CD4-positive, alpha-beta T cell (primary cell): ENCODE results near the gene GBP1. TPM values are rescaled to one million over a fixed set of nuclear protein-coding genes. Genes with fewer than 3 reads are reported as not detected.

ENCODE experiments used
- ATAC-seq: fragments of 200-7000 bp; cut with Tn5 transposase; one replicate; pipeline ENCODE4 v1.10.0; 2022; ENCODE audit warnings: mild to moderate bottlenecking; ENCODE audit not compliant: poor library complexity
- CTCF ChIA-PET: fragments of 350-600 bp; sonication (Branson Sonifier 250); formaldehyde crosslinking; loops from one replicate; lab custom pipeline; 2021; ENCODE audit warnings: antibody characterized with exemption, inconsistent platforms; lab: Charles Lee
- POLR2A ChIA-PET: fragments of 350-600 bp; sonication (Branson Sonifier 250); formaldehyde crosslinking; loops from one replicate; lab custom pipeline; 2021; ENCODE audit warnings: antibody characterized with exemption, inconsistent platforms; lab: Charles Lee
- DNase-seq, 14 experiments: peaks; one replicate each; pipeline ENCODE4 v3.0.0-alpha.2; 2013 to 2020; ENCODE audit warnings: mixed read lengths in 2 of 14
- H3K27ac ChIP-seq, 2 donors: one replicate each; pipeline versions ENCODE4 v1.5.1 to v1.7.0; 2013; ENCODE audit warnings: low read length in 2 of 2, low read depth in 1 of 2, mild to moderate bottlenecking in 1 of 2
- H3K27me3 ChIP-seq, 2 experiments: 1 replicate in 1 of 2; 2 replicates in 1 of 2; pipeline versions ENCODE4 v1.6.1 to v1.7.0; 2013; ENCODE audit warnings: low read length in 2 of 2, control low read depth in 1 of 2, mild to moderate bottlenecking in 1 of 2, moderate library complexity in 1 of 2; ENCODE audit not compliant: insufficient read depth in 2 of 2, control insufficient read depth in 1 of 2
- H3K36me3 ChIP-seq: one replicate; pipeline ENCODE4 v1.6.1; 2013; ENCODE audit warnings: low read length, control low read depth; ENCODE audit not compliant: insufficient read depth
- H3K4me1 ChIP-seq: one replicate; pipeline ENCODE4 v1.6.1; 2013; ENCODE audit warnings: low read length, control low read depth; ENCODE audit not compliant: insufficient read depth
- H3K4me3 ChIP-seq: one replicate; pipeline ENCODE4 v1.5.1; 2013; ENCODE audit warnings: mild to moderate bottlenecking, low read length, moderate library complexity
- H3K9me3 ChIP-seq, 2 experiments: 1 replicate in 1 of 2; 2 replicates in 1 of 2; pipeline versions ENCODE4 v1.6.1 to v1.7.0; 2013; ENCODE audit warnings: low read length in 2 of 2, mild to moderate bottlenecking in 2 of 2, control low read depth in 1 of 2, moderate library complexity in 1 of 2; ENCODE audit not compliant: control insufficient read depth in 1 of 2, insufficient read depth in 1 of 2
- H3K27ac Mint-ChIP-seq: one replicate; pipeline ENCODE4 v1.8.0; 2020; ENCODE audit warnings: mixed read lengths
- H3K27me3 Mint-ChIP-seq: one replicate; pipeline ENCODE4 v1.8.0; 2021; ENCODE audit warnings: mixed read lengths
- H3K36me3 Mint-ChIP-seq: one replicate; pipeline ENCODE4 v1.8.0; 2021; ENCODE audit warnings: low read depth, mixed read lengths
- H3K4me1 Mint-ChIP-seq: one replicate; pipeline ENCODE4 v1.8.0; 2021; ENCODE audit warnings: low read depth, mixed read lengths
- H3K4me3 Mint-ChIP-seq: one replicate; pipeline ENCODE4 v1.8.0; 2020; ENCODE audit warnings: mild to moderate bottlenecking, mixed read lengths
- H3K9me3 Mint-ChIP-seq: one replicate; pipeline ENCODE4 v1.8.0; 2020; ENCODE audit warnings: mixed read lengths
- intact Hi-C, 2 experiments: fragments of 100-400 bp; cut with DNase I in 1 of 2; cut with micrococcal nuclease in 1 of 2; formaldehyde crosslinking; loops; one replicate each; pipeline versions ENCODE4 v1.15.1 to v1.9.0; 2023 to 2025; cut with DNase I, micrococcal nuclease
- total RNA-seq, 174 experiments: library from RNA in 2 of 174; stranded (reverse) in 2 of 174; gene quantifications; one replicate each; pipeline ENCODE4 v1.2.3 and lab custom pipeline; 2021 to 2026
- TF ChIP-seq, protein P1 (sequence below): fragments of 200-600 bp; IDR thresholded peaks from one replicate; pipeline ENCODE4 v1.8.0; 2022; ENCODE audit warnings: antibody characterized with exemption, mild to moderate bottlenecking

Gene GBP1
- total RNA-seq, 2 experiments from 2014 or later, result 15.5 to 16.5 TPM

DNA sequence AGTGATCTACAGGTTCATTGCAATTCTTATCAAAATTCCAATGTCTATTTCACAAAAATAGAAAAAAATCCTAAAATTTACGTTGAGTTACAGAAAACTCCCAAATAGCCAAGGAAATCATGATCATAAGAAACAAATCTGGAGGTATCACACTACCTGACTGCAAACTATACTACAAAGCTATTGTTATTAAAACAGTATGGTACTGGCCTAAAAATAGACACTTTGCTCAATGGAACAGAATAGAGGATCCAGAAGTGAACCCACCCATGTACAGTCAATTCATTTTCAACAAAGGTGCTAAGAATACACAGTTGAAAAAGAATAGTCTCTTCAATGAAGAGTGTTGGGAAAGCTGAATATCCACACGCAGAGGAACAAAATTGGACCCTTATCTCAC lies 30.7 kb upstream of the GBP1 start:
- Mint-ChIP-seq H3K4me1 (no peaks in the 10 kb centered on the region), H3K4me3 (no peak overlapping the region), H3K9me3 (peaks cover 6% of the 10 kb centered on the region), H3K27ac (no peak overlapping the region), H3K36me3 (no peaks in the 10 kb centered on the region), H3K27me3 (peaks cover 4% of the 10 kb centered on the region)
- POLR2A ChIA-PET, result no interaction called here
- CTCF ChIA-PET, result interaction anchor here (0.8 kb wide), 1 partner anchor 8 kb away, joined by 3 read pairs; no protein-coding TSS in a partner anchor
- H3K4me1 ChIP-seq, result no peaks in the 10 kb centered on the region
- no peaks in the 10 kb centered on the region for H3K27me3 ChIP-seq
- H3K9me3 ChIP-seq, result no peaks in the 10 kb centered on the region
- TF ChIP-seq, protein P1, sequence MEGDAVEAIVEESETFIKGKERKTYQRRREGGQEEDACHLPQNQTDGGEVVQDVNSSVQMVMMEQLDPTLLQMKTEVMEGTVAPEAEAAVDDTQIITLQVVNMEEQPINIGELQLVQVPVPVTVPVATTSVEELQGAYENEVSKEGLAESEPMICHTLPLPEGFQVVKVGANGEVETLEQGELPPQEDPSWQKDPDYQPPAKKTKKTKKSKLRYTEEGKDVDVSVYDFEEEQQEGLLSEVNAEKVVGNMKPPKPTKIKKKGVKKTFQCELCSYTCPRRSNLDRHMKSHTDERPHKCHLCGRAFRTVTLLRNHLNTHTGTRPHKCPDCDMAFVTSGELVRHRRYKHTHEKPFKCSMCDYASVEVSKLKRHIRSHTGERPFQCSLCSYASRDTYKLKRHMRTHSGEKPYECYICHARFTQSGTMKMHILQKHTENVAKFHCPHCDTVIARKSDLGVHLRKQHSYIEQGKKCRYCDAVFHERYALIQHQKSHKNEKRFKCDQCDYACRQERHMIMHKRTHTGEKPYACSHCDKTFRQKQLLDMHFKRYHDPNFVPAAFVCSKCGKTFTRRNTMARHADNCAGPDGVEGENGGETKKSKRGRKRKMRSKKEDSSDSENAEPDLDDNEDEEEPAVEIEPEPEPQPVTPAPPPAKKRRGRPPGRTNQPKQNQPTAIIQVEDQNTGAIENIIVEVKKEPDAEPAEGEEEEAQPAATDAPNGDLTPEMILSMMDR, result no peak
- intact Hi-C loops, result no loop called here
- H3K36me3 ChIP-seq, result no peaks in the 10 kb centered on the region
- DNase-seq, result no peak
- H3K27ac ChIP-seq, result no peak overlapping the region
- H3K4me3 ChIP-seq, result no peak overlapping the region
- ATAC-seq, result no peak

DNA sequence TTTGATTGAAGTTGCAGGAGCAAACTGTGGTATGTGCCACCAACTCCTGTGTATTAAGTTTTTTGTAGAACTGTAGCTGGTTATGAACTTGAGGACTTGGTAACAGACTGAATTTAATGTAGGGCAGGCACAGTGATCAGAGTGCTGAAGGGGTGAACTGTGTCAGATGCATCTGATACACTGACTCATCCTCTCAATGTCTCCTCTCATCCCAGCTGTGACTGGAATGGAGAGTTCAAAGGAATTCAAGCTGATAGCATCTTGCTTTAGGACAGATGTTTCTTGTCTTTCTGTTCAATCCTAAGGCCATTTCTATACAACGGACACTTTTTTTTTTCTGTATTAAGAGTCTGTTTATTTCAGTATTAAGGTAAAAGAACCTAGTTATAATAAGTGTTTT lies 25.0 kb upstream of the GBP1 start:
- ATAC-seq (no peak), DNase-seq (no peak)
- no peaks in the 10 kb centered on the region for H3K36me3 Mint-ChIP-seq
- Histone ChIP-seq H3K9me3 (no peaks in the 10 kb centered on the region), H3K27ac (no peak overlapping the region), H3K36me3 (no peaks in the 10 kb centered on the region), H3K4me3 (no peak overlapping the region), H3K4me1 (no peaks in the 10 kb centered on the region), H3K27me3 (no peaks in the 10 kb centered on the region)
- no peak overlapping the region for H3K27ac Mint-ChIP-seq
- H3K9me3 Mint-ChIP-seq, result no peaks in the 10 kb centered on the region
- H3K4me1 Mint-ChIP-seq, result no peaks in the 10 kb centered on the region
- POLR2A ChIA-PET, result no interaction called here
- H3K27me3 Mint-ChIP-seq, result peaks cover 4% of the 10 kb centered on the region
- TF ChIP-seq, protein P1, result no peak
- CTCF ChIA-PET, result no interaction called here
- intact Hi-C loops, result no loop called here
- no peak overlapping the region for H3K4me3 Mint-ChIP-seq

DNA sequence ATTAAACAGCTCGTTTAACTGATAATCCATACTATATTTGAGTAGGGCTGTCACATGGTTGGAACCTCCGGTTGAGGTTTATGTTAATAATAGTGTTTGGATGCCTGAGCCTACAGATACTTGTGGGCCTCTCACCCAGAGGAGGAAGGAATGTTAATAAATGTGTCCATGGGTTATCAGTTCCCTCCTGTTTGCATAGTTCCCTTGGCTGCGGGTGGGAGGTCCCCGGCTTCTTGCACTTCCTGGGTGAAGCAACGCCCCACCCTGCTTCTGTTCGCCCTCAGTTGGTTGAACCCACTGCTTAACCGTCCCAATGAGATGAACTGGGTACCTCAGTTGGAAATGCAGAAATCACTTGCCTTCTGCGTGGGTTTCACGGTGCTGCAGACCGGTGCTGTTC lies 23.6 kb upstream of the GBP1 start:
- ChIA-PET CTCF (no interaction called here), POLR2A (no interaction called here)
- no peak overlapping the region for H3K4me3 ChIP-seq
- H3K4me1 Mint-ChIP-seq, result no peaks in the 10 kb centered on the region
- no peaks in the 10 kb centered on the region for H3K36me3 Mint-ChIP-seq
- TF ChIP-seq, protein P1, result no peak
- no peak overlapping the region for H3K4me3 Mint-ChIP-seq
- no peak for DNase-seq
- H3K27me3 Mint-ChIP-seq, result peaks cover 4% of the 10 kb centered on the region
- no peak overlapping the region for H3K27ac ChIP-seq
- H3K4me1 ChIP-seq, result no peaks in the 10 kb centered on the region
- intact Hi-C loops, result loop anchor here in 1 of 2 experiments (1.0 kb wide), 1 partner anchor 366 kb away; no protein-coding TSS in a partner anchor
- no peak overlapping the region for H3K27ac Mint-ChIP-seq
- no peaks in the 10 kb centered on the region for H3K9me3 Mint-ChIP-seq
- no peaks in the 10 kb centered on the region for H3K9me3 ChIP-seq
- no peaks in the 10 kb centered on the region for H3K27me3 ChIP-seq
- no peaks in the 10 kb centered on the region for H3K36me3 ChIP-seq
- ATAC-seq, result no peak
